GM19025 (cell line): ENCODE data around the gene CHMP3.
"Not testable (repeated sequence)": the region's sequence is repeated elsewhere in the genome, so short reads cannot be mapped to it uniquely, and the experiment has no call there.

Source experiments
- ATAC-seq: cut with Tn5 transposase; IDR thresholded peaks from one replicate; pipeline ENCODE4 v1.9.1; 2021; ENCODE audit warnings: mild to moderate bottlenecking, low read depth, moderate library complexity; ENCODE audit not compliant: unreplicated experiment

The CHMP3 gene

DNA sequence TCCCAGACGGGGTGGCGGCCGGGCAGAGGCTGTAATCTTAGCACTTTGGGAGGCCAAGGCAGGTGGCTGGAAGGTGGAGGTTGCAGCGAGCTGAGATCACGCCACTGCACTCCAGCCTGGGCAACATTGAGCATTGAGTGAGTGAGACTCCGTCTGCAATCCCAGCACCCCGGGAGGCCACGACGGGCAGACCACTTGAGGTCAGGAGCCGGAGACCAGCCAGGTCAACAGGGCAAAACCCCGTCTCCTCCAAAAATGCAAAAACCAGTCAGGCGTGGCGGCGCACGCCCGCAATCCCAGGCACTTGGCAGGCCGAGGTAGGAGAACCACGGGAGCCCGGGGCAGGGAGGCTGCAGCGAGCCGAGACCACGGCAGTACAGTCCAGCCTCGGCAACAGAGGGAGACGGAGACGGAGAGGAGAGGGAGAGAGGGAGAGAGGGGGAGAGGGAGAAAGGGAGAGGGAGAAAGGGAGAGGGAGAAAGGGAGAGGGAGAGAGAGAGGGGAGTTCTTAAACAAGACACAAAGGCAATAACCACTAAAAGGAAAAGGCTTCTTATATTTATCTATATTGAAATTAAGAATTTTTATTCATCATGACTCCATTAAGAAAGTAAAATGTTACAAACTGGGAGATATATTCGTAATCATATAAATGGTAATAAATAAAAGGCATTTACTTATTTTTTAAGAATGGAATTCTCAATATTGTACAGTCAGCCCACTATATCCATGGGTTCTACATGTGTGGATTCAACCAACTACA is 13.1 kb downstream of the CHMP3 start:
- ATAC-seq, result not testable (repeated sequence)

DNA sequence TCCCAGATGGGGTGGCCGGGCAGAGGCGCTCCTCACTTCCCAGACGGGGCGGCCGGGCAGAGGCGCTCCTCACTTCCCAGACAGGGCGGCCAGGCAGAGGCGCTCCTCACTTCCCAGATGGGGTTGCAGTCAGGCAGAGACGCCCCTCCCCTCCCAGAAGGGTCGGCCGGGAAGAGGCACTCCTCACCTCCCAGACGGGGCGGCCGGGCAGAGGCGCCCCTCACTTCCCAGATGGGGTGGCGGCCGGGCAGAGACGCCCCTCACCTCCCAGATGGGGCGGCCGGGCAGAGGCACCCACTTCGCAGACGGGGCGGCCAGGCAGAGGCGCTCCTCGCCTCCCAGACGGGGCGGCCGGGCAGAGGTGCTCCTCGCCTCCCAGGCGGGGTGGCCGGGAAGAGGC is 13.8 kb downstream of the CHMP3 start:
- ATAC-seq, result not testable (repeated sequence)

DNA sequence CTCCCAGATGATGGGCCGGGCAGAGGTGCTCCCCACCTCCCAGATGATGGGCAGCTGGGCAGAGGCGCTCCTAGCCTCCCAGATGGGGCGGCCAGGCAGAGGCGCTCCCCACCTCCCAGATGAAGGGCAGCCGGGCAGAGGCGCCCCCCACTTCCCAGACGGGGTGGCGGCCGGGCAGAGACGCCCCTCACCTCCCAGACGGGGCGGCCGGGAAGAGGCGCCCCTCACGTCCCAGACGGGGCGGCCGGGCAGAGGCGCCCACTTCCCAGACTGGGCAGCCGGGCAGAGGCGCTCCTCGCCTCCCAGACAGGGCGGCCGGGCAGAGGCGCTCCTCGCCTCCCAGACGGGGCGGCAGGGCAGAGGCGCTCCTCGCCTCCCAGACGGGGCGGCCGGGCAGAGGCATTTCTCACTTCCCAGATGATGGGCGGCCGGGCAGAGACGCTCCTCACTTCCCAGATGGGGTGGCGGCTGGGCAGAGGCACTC is 14.3 kb downstream of the CHMP3 start:
- not testable (repeated sequence) for ATAC-seq

DNA sequence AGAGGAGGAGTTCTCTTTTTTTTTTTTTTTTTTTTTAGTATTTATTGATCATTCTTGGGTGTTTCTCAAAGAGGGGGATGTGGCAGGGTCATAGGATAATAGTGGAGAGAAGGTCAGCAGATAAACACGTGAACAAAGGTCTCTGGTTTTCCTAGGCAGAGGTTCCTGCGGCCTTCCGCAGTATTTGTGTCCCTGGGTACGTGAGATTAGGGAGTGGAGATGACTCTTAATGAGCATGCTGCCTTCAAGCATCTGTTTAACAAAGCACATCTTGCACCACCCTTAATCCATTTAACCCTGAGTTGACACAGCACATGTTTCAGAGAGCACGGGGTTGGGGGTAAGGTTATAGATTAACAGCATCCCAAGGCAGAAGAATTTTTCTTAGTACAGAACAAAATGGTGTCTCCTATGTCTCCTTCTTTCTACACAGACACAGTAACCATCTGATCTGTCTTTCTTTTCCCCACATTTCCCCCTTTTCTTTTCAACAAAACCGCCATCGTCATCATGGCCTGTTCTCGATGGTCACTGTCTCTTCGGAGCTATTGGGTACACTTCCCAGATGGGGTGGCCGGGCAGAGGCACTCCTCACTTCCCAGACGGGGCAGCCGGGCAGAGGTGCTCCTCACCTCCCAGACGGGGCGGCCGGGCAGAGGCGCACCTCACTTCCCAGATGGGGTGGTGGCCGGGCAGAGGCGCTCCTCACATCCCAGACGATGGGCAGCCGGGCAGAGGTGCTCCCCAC is 14.9 kb downstream of the CHMP3 start:
- not testable (repeated sequence) for ATAC-seq

DNA sequence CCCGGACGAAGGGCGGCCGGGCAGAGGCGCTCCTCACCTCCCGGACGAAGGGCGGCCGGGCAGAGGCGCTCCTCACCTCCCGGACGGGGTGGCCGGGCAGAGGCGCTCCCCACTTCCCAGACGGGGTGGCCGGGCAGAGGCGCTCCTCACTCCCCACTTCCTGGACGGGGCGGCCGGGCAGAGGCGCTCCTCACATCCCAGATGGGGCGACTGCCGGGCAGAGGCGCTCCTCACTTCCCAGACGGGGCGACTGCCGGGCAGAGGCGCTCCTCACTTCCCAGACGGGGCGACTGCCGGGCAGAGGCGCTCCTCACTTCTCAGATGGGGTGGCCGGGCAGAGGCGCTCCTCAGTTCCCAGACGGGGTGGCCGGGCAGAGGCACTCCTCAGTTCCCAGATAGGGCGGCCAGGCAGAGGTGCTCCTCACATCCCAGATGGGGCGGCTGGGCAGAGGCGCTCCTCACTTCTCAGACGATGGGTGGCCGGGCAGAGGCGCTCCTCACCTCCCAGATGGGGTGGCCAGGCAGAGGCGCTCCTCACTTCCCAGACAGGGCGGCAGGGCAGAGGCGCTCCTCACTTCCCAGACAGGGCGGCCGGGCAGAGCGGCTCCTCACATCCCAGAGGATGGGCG is 17.8 kb downstream of the CHMP3 start:
- ATAC-seq, result not testable (repeated sequence)

DNA sequence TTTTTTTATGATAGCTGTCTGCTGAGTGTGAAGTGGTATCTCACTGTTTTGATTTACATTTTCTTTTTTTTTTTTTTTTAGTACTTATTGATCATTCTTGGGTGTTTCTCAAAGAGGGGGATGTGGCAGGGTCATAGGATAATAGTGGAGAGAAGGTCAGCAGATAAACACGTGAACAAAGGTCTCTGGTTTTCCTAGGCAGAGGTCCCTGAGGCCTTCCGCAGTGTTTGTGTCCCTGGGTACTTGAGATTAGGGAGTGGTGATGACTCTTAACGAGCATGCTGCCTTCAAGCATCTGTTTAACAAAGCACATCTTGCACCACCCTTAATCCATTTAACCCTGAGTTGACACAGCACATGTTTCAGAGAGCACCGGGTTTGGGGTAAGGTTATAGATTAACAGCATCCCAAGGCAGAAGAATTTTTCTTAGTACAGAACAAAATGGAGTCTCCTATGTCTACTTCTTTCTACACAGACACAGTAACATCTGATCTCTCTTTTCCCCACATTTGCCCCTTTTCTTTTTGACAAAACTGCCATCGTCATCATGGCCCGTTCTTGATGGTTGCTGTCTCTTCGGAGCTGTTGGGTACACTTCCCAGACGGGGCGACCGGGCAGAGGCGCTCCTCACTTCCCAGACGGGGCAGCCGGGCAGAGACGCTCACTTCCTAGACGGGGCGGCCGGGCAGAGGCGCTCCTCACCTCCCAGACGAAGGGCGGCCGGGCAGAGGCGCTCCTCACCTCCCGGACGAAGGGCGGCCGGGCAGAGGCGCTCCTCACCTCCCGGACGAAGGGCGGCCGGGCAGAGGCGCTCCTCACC is 18.8 kb downstream of the CHMP3 start:
- ATAC-seq, result not testable (repeated sequence)

DNA sequence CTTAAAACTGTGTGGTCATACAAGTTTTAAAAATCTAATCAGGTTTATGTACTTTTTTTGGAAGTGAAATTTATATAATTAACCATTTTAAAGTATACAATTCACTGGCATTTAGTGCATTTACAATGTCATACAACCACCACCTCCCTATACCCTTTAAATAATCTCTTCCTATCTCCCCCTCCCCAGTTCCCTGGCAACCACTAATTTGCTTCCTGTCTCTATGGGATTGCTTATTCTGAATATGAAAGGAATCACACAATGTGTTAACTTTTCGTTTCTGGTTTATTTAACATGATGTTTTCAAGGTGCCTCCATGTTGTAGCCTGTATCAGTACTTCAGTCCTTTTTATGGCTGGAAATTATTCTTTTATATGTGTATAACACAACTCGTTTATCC is 19.4 kb downstream of the CHMP3 start:
- ATAC-seq, result no peak

DNA sequence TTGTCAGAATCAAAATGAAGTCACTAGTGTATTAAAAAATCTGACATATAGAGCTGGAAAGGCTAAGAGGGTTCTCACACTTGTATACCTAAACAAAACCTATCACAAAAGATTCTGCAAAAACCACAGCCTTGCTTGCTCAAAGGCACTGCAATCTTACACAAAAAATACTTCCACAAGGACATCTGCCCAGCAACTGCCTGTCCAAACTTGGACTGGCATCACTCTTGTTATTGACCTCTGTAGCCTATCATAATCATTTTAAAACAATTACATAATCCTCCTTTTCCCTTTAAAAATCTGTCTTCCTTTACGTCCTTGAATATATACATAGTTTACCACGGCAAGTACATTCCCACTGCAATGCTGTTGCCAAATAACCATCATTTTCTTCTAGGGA is 19.9 kb downstream of the CHMP3 start:
- no peak for ATAC-seq

DNA sequence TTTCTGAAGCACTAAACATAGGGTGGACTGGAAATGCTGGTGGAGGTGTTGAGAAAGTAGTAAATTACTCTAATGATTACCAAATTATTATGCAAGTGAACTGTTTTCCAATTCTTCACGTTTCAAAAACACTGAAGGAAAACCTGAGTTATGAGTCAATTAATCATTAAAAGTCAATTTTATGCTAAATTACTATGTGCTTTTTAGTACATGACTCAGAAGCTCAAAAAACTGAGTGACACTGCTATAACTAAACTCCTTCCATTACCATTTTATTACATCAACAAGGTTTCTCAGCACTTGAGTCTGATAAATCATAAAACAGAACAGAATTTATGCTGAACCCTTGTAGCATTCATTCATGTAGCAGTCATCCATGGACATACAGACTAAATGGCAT is 20.4 kb downstream of the CHMP3 start:
- ATAC-seq, result no peak

DNA sequence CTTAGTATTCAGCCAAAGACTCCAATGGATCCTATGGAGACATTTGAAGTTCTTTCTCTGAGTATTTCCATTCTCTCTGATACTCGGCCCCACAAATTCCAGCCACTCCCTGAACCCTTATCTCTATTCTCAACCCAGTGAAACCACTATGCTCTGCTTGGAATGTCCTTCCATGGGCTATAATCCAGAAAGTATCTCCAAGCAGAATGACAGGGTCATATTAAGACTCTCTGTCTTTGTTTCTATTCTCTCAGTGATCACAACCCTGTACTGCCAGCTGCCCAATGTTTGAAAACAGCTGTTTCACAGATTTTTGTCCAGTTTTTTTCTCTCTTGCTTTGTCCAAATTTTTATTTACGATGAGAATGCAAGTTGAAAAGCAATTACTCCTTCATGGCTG is 21.9 kb downstream of the CHMP3 start:
- ATAC-seq, result no peak

DNA sequence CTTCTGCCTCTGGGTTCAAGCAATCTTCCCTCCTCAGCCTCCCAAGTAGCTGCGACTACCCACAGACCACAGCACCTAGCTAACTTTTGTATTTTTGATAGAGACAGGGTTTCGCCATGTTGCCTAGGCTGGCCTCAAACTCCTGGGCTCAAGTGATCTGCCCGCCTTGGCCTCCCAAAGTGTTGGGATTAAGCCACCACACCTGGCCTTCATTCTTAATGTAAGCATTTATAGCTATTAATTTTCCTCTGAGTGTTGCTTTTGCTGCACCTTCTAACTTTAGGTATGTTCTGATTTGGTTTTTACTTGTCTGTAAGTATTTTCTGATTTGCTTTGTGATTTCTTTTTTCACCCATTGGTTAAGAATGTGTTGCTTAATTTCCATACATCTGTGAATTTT is 29.7 kb downstream of the CHMP3 start:
- ATAC-seq, result no peak

DNA sequence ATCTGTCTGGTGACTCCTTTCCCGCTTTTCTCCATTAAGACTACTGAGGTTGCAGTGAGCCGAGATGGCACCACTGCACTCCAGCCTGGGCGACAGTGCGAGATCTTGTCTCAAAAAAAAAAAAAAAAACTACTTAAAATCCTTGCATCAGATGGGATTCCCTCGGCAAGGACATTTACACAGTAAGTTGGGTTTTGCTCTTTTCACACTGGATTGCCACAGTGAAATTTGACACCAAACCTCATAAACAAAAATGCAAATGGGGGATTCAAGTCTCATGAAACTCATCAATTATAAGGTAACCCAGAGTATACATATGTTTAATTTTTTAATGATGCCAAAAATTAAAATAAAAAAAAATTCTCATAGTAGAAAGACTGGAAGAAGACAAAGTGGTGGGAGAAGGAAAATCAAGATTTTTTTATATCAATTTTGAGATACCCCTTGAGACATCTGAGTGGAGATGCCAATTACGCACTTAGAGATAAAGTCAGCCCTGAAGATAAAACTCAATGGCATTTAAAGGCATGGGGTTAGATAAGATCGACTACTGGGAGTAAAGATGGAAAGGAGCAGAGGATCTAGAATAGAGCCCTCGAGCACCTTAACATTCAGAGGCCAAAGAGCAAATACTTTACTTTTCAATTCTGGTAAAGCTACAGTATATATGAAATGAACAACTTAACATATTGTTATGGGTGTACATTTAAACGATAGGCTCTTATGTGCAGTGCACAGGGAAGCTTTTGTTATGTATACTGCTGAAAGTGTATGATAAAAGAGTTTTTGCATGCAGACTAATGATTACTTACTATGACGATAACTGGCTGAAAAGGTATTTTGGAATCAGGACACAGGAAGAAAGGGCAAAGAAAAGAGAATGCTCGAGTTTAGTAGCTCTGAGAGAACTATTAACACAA is 37.6 kb downstream of the CHMP3 start:
- ATAC-seq, result no peak

DNA sequence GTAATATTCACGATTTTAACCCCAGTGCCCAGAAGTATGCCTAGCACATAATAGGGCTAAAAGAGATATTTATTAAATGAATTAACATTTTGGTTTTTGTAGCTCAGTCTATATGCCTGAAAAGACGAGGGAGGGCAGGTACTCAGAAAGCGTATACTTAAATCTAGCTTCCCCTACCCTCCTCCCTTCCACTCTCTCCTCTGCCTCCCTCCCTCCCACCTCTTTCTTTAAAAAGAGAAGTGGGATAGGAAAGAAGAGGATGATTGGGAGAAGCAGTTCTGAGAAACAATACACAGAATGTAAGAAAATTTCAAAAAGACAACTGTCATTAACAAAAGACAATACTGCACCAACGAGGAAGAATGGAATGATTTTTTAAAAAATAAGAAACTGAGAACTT is 39.8 kb downstream of the CHMP3 start:
- ATAC-seq, result no peak

DNA sequence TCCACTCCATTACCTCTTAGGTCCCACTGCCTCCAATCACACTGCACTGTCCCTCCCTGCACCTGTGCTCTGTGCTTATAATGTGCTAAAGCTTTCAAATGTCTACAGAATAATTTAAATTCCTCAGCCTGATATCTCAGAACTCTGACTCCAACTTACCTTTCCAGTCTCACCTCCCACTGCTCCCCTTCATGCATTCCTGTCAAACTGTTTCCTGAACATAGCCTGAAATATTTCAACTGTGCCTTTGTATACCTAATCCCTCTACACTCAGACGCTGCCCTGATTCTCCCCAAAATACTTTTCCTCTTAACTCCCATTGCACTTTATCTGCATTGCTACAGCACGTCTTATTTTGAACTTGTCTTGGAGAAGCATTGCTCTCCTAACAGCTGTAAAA is 40.5 kb downstream of the CHMP3 start:
- ATAC-seq, result no peak

DNA sequence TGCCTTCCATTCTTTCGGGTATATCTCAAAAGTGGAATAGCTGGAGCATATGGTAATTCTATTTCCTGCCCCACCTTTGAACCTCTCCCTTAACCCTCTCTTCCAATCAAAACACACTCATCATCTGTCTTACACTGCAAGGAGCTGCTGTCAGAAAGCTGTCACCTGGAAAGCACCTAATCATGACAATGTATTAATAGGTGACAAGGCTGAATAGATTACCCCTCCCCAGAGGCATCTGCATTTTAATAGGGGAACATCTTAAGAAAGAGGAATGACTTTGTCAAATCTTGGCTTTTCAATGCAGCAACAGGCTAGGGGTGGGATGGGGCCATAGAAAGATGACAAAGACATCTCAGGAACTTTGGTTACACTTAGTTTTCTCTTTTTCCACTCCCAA is 41.3 kb downstream of the CHMP3 start:
- ATAC-seq, result no peak

DNA sequence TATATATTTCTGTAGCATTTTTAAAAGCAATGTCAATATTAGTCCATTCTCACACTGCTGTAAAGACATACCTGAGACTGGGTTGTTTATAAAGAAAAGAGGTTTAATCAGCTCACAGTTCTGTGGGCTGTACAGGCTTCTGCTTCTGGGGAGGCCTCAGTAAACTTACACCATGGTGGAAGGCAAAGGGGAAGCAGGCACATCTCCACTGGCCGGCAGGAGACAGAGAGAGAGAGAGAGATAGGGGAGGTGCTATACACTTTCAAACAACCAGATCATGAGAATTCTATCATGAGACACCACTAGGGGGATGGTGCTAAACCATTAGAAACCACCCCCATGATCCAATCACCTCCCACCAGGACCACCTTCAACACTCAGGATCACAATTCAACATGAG is 43.1 kb downstream of the CHMP3 start:
- no peak for ATAC-seq

DNA sequence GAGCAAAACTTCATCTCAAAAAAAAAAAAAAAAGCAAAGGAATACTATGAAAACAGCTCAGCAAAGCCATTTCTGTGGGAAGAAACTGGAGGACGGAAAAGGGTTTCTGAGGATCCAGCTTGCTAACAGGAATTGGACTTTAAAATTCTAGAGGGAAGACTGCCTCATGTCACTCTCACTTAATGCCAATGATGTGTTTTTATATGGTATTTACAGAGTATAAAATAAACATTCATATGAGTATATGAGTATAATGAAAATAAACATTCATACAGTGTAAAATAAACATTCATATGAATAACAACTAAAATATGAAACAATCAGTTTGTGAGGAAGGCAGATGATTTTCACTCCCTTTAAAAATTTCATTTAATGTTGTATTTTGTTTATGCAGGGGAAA is 43.9 kb downstream of the CHMP3 start:
- ATAC-seq, result no peak

DNA sequence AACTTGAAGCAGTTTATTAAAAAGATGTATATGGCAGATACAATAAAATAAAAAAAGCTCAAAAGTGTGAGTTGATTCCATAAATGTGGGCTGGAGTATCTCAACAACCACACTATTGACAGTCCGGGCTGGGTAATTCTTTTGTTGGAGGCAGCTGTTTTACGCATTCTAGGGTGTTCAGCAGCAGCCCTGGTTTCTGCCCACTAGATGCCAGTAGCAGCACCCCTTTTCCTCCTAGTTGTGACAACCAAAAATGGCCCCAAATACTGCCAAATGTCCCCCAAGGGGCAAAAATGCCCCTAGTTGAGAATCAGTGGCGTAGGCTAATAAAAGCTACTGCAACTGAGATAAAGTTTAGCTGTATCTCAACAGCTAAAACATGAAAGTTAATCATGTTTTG is 44.8 kb downstream of the CHMP3 start:
- no peak for ATAC-seq

DNA sequence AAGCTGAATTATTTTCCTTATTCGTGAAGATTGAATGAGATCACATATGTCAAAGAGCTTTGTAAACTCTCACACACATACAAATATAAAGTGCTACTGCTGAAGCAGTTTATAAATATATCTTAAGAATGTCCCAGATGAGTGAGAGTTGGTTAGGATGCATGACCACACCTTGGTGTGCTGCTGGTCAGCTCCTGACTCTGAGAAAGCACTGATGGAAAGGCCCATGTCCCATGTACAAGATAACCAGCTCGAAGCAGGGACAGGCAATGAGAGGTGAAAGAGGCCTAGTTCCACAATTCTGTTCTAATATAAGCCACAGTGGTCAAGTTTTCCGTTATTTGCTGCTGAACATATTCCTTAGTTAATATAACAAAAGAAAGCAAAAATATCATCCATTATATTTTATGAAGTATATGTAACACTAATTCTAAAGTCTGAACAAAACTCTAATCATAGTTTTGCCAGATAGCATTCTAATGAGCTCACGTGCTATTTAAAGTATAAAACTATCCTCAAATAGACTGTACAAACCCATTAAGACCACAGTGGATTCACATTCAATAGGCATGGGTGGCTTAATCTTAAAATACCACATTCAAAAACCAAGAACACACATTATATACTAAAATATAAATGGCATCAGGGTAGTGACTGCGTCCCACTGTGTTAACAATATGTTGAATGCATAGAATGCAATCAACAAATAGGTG is 49.1 kb downstream of the CHMP3 start:
- no peak for ATAC-seq
